Esophagus muscularis mucosa (tissue), 4 donors: Measurements from ENCODE around the gene LCNL1. TPM values are rescaled to one million over a fixed set of nuclear protein-coding genes. Genes with fewer than 3 reads are reported as not detected.

Experiments used
- DNase-seq: peaks from one replicate; pipeline ENCODE4 v3.0.0-alpha.2; 2017; ENCODE audit errors: extremely low spot score
- H3K27ac ChIP-seq, 4 donors: fragments of 200-600 bp; sonication (generic); replicated peaks in 1 of 4; 1 replicate in 3 of 4; 2 replicates in 1 of 4; pipeline ENCODE4 v1.5.1; 2016 to 2019; ENCODE audit warnings: mild to moderate bottlenecking in 1 of 4
- H3K27me3 ChIP-seq, 4 donors: fragments of 200-600 bp; sonication (generic); one replicate each; pipeline versions ENCODE4 v1.5.1 to v1.6.0; 2016 to 2019
- H3K36me3 ChIP-seq, 4 donors: fragments of 200-600 bp; sonication (generic); one replicate each; pipeline ENCODE4 v1.5.1; 2016 to 2019
- H3K4me1 ChIP-seq, 4 donors: fragments of 200-600 bp; sonication (generic); one replicate each; pipeline ENCODE4 v1.5.1; 2016 to 2019
- H3K4me3 ChIP-seq, 4 donors: fragments of 200-600 bp; sonication (generic); 1 replicate in 2 of 4; 2 replicates in 2 of 4; pipeline ENCODE4 v1.5.1; 2016 to 2019; ENCODE audit warnings: mild to moderate bottlenecking in 4 of 4, moderate library complexity in 1 of 4
- H3K9me3 ChIP-seq, 4 donors: fragments of 200-600 bp; sonication (generic); 1 replicate in 3 of 4; 2 replicates in 1 of 4; pipeline ENCODE4 v1.5.1; 2016 to 2019
- CTCF ChIP-seq, 3 experiments: fragments of 200-600 bp in 2 of 3; fragments of 450-650 bp in 1 of 3; sonication (generic) in 2 of 3; IDR thresholded peaks; one replicate each; pipeline ENCODE4 v1.5.1; 2017 to 2019; ENCODE audit warnings: antibody characterized with exemption in 3 of 3, mild to moderate bottlenecking in 2 of 3, moderate library complexity in 1 of 3
- EP300 ChIP-seq: sonication (generic); formaldehyde crosslinking; IDR thresholded peaks from one replicate; pipeline ENCODE4 v1.6.1; 2017; ENCODE audit warnings: antibody characterized with exemption
- POLR2A ChIP-seq: fragments of 450-650 bp; IDR thresholded peaks from one replicate; pipeline ENCODE4 v1.6.1; 2017; ENCODE audit warnings: antibody characterized with exemption, moderate library complexity, mild to moderate bottlenecking, low read depth
- POLR2AphosphoS5 ChIP-seq, 2 donors: sonication (generic); formaldehyde crosslinking; IDR thresholded peaks; one replicate each; pipeline ENCODE4 v1.6.1; 2017; ENCODE audit warnings: antibody characterized with exemption in 2 of 2
- WGBS: methylation state at CpG from one replicate; pipeline ENCODE4 v1.1.5; 2018; 5-methylcytosine and 5-hydroxymethylcytosine counted together
- intact Hi-C: fragments of 100-400 bp; cut with DNase I; formaldehyde crosslinking; loops from one replicate; pipeline ENCODE4 v1.15.1; 2023
- total RNA-seq, 4 donors: library from RNA; depleted of rRNA; stranded (reverse); fragments of >200 nt; gene quantifications; one replicate each; pipeline versions ENCODE4 v1.1.0 to v1.2.1, GENCODE V29; 2016

The LCNL1 gene
- total RNA-seq, 4 donors from 2014 or later: 0.11 to 0.42 (median 0.39) TPM; not detected in 1

DNA sequence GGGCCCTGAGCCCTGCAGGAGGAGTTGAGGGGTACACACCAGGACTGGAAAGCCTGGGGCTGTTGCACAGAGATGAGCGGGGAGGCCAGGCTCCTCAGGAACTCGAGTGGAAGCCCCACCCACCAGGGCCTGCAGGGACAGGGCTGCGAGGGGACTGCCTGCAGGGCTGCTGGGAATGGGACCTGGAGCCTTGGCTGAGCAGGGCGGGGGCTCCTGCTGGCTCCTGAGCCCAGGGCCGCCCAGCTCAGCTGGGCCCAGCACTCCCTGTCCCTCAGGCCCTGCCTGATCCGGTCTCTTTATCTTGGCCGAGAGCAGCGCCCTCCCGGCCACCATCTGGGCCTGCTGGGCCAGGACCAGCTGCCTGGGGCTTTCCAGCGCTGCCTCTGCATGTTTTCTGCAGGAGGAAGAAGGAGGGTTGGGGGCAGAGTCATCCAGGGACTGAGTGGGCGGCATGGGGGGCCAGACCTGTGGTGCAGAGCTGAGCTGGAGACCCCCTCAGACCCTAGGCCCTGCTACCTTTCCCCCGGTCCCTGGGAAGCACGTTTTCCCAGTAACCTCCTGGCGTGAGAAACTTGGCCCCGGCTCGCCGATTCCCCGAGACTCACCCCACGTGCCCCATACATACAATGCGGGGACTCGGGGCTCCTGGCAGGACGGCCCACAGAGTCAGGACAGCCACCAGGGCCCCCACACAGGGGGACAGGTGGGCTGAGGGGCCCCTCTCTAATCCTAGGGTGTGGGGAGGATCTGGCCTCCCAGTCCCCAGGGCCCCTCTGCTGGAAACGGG lies 21.3 kb upstream of the LCNL1 start:
- Histone ChIP-seq H3K27me3 (peaks cover 0 to 38% (median 0%) of the 10 kb centered on the region in 4 donors), H3K4me3 (no peak overlapping the region), H3K4me1 (peaks cover 10 to 24% (median 20%) of the 10 kb centered on the region in 4 donors), H3K36me3 (no peaks in the 10 kb centered on the region), H3K9me3 (no peaks in the 10 kb centered on the region), H3K27ac (no peak overlapping the region)
- TF ChIP-seq EP300: no peak
- TF ChIP-seq CTCF (IDR thresholded peaks at IDR 0.05): no peak
- TF ChIP-seq POLR2AphosphoS5 (IDR thresholded peaks at IDR 0.05): no peak
- no peak for TF ChIP-seq POLR2A
- no peak for DNase-seq
- intact Hi-C loops: no loop called here
- WGBS: 78% methylated on average over 11 of the region's 23 CpGs

DNA sequence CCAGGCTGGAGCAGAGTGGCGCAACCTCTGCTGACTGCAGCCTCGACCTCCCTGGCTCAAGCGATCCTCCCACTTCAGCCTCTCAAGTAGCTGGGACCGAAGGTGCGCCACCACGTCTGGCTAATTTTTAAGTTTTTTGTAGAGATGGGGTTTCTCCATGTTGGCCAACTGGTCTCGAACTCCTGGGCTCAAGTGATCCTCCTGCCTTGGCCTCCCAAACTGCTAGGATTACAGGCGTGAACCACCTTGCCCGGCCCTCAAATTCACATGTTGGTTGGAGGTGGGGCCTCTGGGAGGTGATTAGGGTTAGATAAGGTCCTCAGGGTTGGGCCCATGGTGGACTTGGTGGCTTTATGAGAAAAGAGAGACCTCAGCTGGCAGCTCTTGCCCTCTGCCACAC lies 20.6 kb upstream of the LCNL1 start:
- Histone ChIP-seq H3K9me3 (no peaks in the 10 kb centered on the region), H3K27ac (no peak overlapping the region), H3K4me1 (peaks cover 10 to 25% (median 20%) of the 10 kb centered on the region in 4 donors), H3K4me3 (no peak overlapping the region), H3K36me3 (no peaks in the 10 kb centered on the region), H3K27me3 (peaks cover 0 to 38% (median 0%) of the 10 kb centered on the region in 4 donors)
- intact Hi-C loops: no loop called here
- no peak for DNase-seq
- TF ChIP-seq POLR2A: no peak
- TF ChIP-seq CTCF (IDR thresholded peaks at IDR 0.05): no peak
- no peak for TF ChIP-seq POLR2AphosphoS5 (IDR thresholded peaks at IDR 0.05)
- TF ChIP-seq EP300: no peak
- WGBS: 93% methylated on average over 9 of the region's 9 CpGs

DNA sequence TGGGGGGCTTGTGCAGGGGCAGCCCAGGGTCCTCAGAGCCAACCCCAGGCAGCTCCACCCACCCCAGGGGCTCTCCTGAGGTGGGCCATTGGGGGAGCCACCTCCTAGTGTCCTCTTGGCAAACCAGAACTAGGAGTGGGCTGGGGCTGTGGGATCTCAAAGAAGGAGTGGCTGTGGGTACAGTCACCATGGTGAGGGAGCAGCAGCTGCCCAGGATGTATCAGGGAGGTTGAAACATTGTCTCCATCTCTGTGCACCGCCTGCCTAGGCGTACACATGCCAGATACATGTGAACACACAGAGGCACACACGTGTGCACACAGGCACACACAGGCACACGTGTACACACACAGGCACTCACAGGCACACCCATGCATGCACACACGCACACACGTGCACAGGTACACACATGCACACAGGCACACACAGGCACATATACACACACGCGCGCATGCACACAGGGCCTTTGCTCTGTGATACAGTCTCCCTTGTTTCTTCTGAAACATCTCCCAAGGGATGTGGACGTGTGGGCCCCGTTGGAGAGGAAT lies 20.0 kb upstream of the LCNL1 start:
- H3K36me3 ChIP-seq: no peaks in the 10 kb centered on the region
- H3K27ac ChIP-seq: no peak overlapping the region
- peaks cover 0 to 38% (median 0%) of the 10 kb centered on the region in 4 donors for H3K27me3 ChIP-seq
- no peak for TF ChIP-seq EP300
- no peak for TF ChIP-seq POLR2AphosphoS5 (IDR thresholded peaks at IDR 0.05)
- no peak for TF ChIP-seq CTCF (IDR thresholded peaks at IDR 0.05)
- TF ChIP-seq POLR2A: no peak
- peaks cover 10 to 25% (median 20%) of the 10 kb centered on the region in 4 donors for H3K4me1 ChIP-seq
- no peaks in the 10 kb centered on the region for H3K9me3 ChIP-seq
- no peak for DNase-seq
- no peak overlapping the region for H3K4me3 ChIP-seq
- intact Hi-C loops: no loop called here
- WGBS: 93% methylated on average over 6 of the region's 11 CpGs

DNA sequence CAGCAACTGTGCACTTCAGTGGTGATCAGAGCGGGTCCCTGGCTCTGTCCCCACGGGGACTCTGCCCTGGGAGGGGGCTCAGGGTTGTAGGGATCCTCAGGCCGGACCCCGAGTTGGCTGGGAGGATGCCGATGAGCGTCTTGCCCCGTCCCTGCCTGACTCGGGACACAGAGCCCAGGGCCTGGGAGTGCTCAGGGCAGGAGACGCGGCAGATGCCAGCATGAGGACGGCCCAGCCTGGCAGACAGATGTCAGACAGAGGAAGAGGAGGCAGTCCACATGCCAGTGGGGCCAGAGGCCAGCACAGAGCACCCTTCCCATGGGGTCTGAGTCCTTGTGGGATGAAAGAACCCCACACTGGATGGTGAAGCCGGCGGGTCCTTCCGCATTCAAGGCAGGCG lies 19.5 kb upstream of the LCNL1 start:
- Histone ChIP-seq H3K36me3 (no peaks in the 10 kb centered on the region), H3K27me3 (peaks cover 0 to 43% (median 0%) of the 10 kb centered on the region in 4 donors), H3K4me1 (peaks cover 10 to 25% (median 20%) of the 10 kb centered on the region in 4 donors), H3K4me3 (no peak overlapping the region), H3K27ac (no peak overlapping the region), H3K9me3 (no peaks in the 10 kb centered on the region)
- no peak for TF ChIP-seq CTCF (IDR thresholded peaks at IDR 0.05)
- no peak for TF ChIP-seq EP300
- no peak for TF ChIP-seq POLR2A
- TF ChIP-seq POLR2AphosphoS5 (IDR thresholded peaks at IDR 0.05): no peak
- 87% methylated on average over 9 of the region's 15 CpGs for WGBS
- DNase-seq: no peak
- intact Hi-C loops: no loop called here
